ENCODE measurements around the gene EFHC2. TPM values are rescaled to one million over a fixed set of nuclear protein-coding genes. Genes with fewer than 3 reads are reported as not detected.

The EFHC2 gene
- total and polyA plus RNA-seq, 2 of the 8 experiments (the other 6 are each of a cell fraction or from before 2014, with no cell fraction given), result 1.8 to 3.4 TPM

DNA sequence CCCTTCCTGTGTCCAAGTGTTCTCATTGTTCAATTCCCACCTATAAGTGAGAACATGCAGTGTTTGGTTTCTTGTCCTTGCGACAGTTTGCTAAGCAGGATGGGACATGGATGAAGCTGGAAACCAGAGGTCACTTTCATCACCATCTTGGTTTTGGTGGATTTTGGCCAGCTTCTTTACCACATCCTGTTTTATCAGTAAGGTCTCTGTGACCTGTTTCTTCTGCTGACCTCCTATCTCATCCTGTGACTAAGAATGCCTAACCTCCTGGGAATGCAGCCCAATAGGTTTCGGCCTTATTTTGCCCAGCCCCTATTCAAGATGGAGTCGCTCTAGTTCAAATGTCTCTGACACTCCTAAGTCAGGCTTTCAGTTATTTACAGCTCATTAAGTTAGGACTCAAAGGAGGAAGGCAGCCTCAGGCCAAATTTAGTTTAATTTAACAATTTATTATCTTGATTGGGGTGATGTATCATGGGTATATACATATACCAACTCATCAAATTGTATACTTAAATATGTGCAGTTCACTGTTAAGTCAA, 200.3 kb downstream of the EFHC2 start:
- FAIRE-seq, result no peak
- H4K91ac ChIP-seq (replicated peaks; ENCODE audit: insufficient read length, low read length), result no peak overlapping the region
- H2AFZ ChIP-seq (ENCODE audit: low read length), result no peak overlapping the region
- no peak overlapping the region for H3K27ac ChIP-seq (ENCODE audit: low read depth, low read length)
- no peak overlapping the region for H3K14ac ChIP-seq (ENCODE audit: insufficient read length)
- no peak overlapping the region for H2BK15ac ChIP-seq (ENCODE audit: low read length)
- no peak overlapping the region for H2BK20ac ChIP-seq (ENCODE audit: low read length)
- TF ChIP-seq BACH1 (IDR thresholded peaks at IDR 0.05; ENCODE audit: low read length), result no peak
- TF ChIP-seq, protein P1, sequence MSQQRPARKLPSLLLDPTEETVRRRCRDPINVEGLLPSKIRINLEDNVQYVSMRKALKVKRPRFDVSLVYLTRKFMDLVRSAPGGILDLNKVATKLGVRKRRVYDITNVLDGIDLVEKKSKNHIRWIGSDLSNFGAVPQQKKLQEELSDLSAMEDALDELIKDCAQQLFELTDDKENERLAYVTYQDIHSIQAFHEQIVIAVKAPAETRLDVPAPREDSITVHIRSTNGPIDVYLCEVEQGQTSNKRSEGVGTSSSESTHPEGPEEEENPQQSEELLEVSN (IDR thresholded peaks at IDR 0.05), result no peak
- TF ChIP-seq SIRT6 (IDR thresholded peaks at IDR 0.05; ENCODE audit: low read length), result no peak
- no peak for TF ChIP-seq NRF1 (IDR thresholded peaks at IDR 0.05; ENCODE audit: low read depth, low read length)
- TF ChIP-seq, protein P2, sequence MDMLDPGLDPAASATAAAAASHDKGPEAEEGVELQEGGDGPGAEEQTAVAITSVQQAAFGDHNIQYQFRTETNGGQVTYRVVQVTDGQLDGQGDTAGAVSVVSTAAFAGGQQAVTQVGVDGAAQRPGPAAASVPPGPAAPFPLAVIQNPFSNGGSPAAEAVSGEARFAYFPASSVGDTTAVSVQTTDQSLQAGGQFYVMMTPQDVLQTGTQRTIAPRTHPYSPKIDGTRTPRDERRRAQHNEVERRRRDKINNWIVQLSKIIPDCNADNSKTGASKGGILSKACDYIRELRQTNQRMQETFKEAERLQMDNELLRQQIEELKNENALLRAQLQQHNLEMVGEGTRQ (IDR thresholded peaks at IDR 0.05; ENCODE audit: low read length), result no peak
- TF ChIP-seq CBX5 (IDR thresholded peaks at IDR 0.05; ENCODE audit: low read depth, low read length), result no peak
- TF ChIP-seq TCF12 (IDR thresholded peaks at IDR 0.05; ENCODE audit: low read depth, low read length), result no peak
- TF ChIP-seq CHD2 (IDR thresholded peaks at IDR 0.05; ENCODE audit: low read length), result no peak
- no peak for TF ChIP-seq RBBP5 (IDR thresholded peaks at IDR 0.05; ENCODE audit: borderline replicate concordance, low read depth, low read length)
- TF ChIP-seq HDAC6 (IDR thresholded peaks at IDR 0.05; ENCODE audit: low read depth, low read length), result no peak
- no peak overlapping the region for H3K9ac ChIP-seq (replicated peaks in 1 of 4; ENCODE audit: extremely low read depth in 1 of 4, low read depth in 3 of 4, low read length in 3 of 4)
- H3K4me1 ChIP-seq (replicated peaks in 1 of 4; ENCODE audit: control insufficient read depth in 3 of 4, insufficient read depth in 4 of 4, low read length in 3 of 4), result peaks cover 0 to 5% (median 4%) of the 10 kb centered on the region in 4 experiments; a peak in 4 of 7 replicates
- no peaks in the 10 kb centered on the region for H3K23me2 ChIP-seq (ENCODE audit: low read depth, low read length)
- H3K9me3 ChIP-seq (ENCODE audit: insufficient read depth in 2 of 2, low read depth in 1 of 2, low read length in 1 of 2), result no peaks in the 10 kb centered on the region; a peak in 1 of 4 replicates
- H2BK5ac ChIP-seq (ENCODE audit: low read depth, low read length), result no peak overlapping the region
- no peaks in the 10 kb centered on the region for H4K20me1 ChIP-seq (replicated peaks in 1 of 2; ENCODE audit: control insufficient read depth in 1 of 2, insufficient read depth in 2 of 2, low read length in 2 of 2)
- no peak overlapping the region for H2BK120ac ChIP-seq (replicated peaks; ENCODE audit: low read depth, low read length)
- H3K18ac ChIP-seq (ENCODE audit: extremely low read depth, low read length), result no peak overlapping the region
- no peak overlapping the region for H3K56ac ChIP-seq (replicated peaks; ENCODE audit: insufficient read length, low read depth, low read length)
- POLR2A ChIA-PET (ENCODE audit: partially characterized antibody), result no interaction called here
- no peaks in the 10 kb centered on the region for H3K79me2 ChIP-seq (ENCODE audit: control insufficient read depth in 1 of 2, insufficient read depth in 2 of 2, low read length in 2 of 2)
- no peaks in the 10 kb centered on the region for H3K79me1 ChIP-seq (ENCODE audit: low read depth, low read length)
- no peaks in the 10 kb centered on the region for H3K36me3 ChIP-seq (ENCODE audit: control insufficient read depth in 2 of 4, insufficient read depth in 4 of 4, low read length in 3 of 4)
- no peak overlapping the region for H2BK12ac ChIP-seq (ENCODE audit: low read depth, low read length)
- no peak overlapping the region for H3K4me2 ChIP-seq (ENCODE audit: insufficient read depth in 1 of 2, low read depth in 2 of 2, low read length in 2 of 2)
- no peak overlapping the region for H3K4ac ChIP-seq (replicated peaks; ENCODE audit: insufficient read length, low read depth, low read length)
- CTCF ChIA-PET (ENCODE audit: partially characterized antibody), result interaction anchor here (0.6 to 0.9 kb wide), 2 partner anchors 116 to 181 kb away, joined by 3 read pairs; no protein-coding TSS in a partner anchor
- no peak overlapping the region for H3K4me3 ChIP-seq (ENCODE audit: extremely low read depth in 1 of 4, insufficient read depth in 2 of 4, low read depth in 3 of 4, low read length in 4 of 4)
- H3K23ac ChIP-seq (ENCODE audit: insufficient read length), result no peak overlapping the region
- no peak overlapping the region for H4K5ac ChIP-seq (ENCODE audit: insufficient read length, low read depth, low read length)
- no peaks in the 10 kb centered on the region for H3K27me3 ChIP-seq (replicated peaks in 1 of 4; ENCODE audit: control insufficient read depth in 3 of 4, extremely low read depth in 1 of 4, insufficient read depth in 3 of 4, low read length in 3 of 4)
- no peak overlapping the region for H4K8ac ChIP-seq (ENCODE audit: extremely low read depth, insufficient read depth, low read length)
- WGBS, 2 experiments (ENCODE audit: extremely low coverage in 1 of 2, insufficient coverage in 1 of 2, insufficient read length in 1 of 2, insufficient replicate concordance in 2 of 2, low coverage in 1 of 2, low lambda C conversion rate in 2 of 2, missing lambda C conversion rate in 1 of 2), result 80% methylated on average over 2 of the region's 3 CpGs; no CpG with 5 or more reads in 1 of the 2 experiments
- H2AK5ac ChIP-seq (ENCODE audit: low read depth, low read length), result no peak overlapping the region
- no peak for DNase-seq (ENCODE audit: low read depth in 1 of 2, low spot score in 2 of 2)
